ENCODE results near the gene MCM5. TPM values are rescaled to one million over a fixed set of nuclear protein-coding genes. Genes with fewer than 3 reads are reported as not detected.

Gene MCM5
- total and polyA plus RNA-seq, 2 of the 13 experiments (the other 11 are each of a cell fraction or from before 2014, with no cell fraction given) = 40.2 to 93.5 TPM

DNA sequence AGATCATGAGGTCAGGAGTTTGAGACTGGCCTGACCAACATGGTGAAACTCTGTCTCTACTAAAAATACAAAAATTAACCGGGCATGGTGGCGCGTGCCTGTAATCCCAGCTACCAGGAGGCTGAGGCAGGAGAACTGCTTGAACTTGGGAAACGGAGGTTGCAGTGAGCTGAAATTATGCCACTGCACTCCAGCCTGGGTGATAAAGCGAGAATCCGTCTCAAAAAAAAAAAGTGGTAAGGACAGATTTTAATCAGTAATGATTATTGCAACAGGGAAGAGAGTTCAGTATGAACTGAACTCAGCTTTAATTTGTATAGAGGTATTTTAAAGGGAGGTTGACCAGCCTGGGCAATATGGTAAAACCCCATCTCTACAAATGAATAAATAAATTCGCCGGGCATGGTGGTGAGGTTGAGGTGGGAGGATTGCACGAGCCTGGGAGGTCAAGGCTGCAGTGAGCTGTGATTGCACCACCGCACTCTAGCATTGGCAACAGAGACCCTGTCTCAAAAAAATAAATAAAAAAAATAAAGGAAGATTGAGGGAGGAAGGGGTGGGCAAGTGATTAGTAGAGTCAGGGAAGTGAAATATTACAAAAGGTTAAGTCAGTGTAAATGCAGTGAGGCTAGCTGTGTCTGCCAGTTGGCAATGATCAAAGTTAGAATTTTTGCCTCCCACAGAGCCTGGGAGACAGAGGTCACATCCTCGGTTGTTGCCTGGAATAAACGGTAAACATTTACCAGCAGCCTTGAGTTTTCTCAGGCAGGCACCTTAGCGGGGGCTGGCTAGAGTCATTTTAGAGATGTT lies 2.6 kb upstream of the MCM5 start (continued):
- TF ChIP-seq SNRNP70 (IDR thresholded peaks at IDR 0.05; ENCODE audit: low read depth, low read length) (no peak), NPAS2 (CRISPR knock-in tag; IDR thresholded peaks at IDR 0.05; ENCODE audit: borderline replicate concordance) (no peak), RARA (CRISPR knock-in tag; IDR thresholded peaks at IDR 0.05) (peak; percentile 78), ASH2L (IDR thresholded peaks at IDR 0.05; ENCODE audit: insufficient read length, low read depth, low read length) (peak; percentile 28), CAMTA2 (CRISPR knock-in tag; IDR thresholded peaks at IDR 0.05; ENCODE audit: borderline replicate concordance) (no peak), CEBPG (CRISPR knock-in tag; IDR thresholded peaks at IDR 0.05) (peak; percentile 84), JUND (CRISPR knock-in tag; IDR thresholded peaks at IDR 0.05) (0 out of 2 replicates have a peak, but pooled peaks have one; percentile 20), CREB1 (IDR thresholded peaks at IDR 0.05) (no peak), CREB1 (CRISPR knock-in tag; IDR thresholded peaks at IDR 0.05) (0 out of 2 replicates have a peak, but pooled peaks have one; percentile 42), SIX4 (CRISPR knock-in tag; IDR thresholded peaks at IDR 0.05) (no peak; the same call in 1 of the 2 replicates), ZNF296 (CRISPR knock-in tag; conservative IDR thresholded peaks at IDR 0.05) (no peak), FOXA3 (CRISPR knock-in tag; IDR thresholded peaks at IDR 0.05) (peak; percentile 49; the same call in 1 of the 2 replicates)
- TF ChIP-seq, protein P1, sequence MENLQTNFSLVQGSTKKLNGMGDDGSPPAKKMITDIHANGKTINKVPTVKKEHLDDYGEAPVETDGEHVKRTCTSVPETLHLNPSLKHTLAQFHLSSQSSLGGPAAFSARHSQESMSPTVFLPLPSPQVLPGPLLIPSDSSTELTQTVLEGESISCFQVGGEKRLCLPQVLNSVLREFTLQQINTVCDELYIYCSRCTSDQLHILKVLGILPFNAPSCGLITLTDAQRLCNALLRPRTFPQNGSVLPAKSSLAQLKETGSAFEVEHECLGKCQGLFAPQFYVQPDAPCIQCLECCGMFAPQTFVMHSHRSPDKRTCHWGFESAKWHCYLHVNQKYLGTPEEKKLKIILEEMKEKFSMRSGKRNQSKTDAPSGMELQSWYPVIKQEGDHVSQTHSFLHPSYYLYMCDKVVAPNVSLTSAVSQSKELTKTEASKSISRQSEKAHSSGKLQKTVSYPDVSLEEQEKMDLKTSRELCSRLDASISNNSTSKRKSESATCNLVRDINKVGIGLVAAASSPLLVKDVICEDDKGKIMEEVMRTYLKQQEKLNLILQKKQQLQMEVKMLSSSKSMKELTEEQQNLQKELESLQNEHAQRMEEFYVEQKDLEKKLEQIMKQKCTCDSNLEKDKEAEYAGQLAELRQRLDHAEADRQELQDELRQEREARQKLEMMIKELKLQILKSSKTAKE (CRISPR knock-in tag; IDR thresholded peaks at IDR 0.05; ENCODE audit: borderline replicate concordance) = 0 out of 2 replicates have a peak, but pooled peaks have one; percentile 11
- TF ChIP-seq, protein P2, sequence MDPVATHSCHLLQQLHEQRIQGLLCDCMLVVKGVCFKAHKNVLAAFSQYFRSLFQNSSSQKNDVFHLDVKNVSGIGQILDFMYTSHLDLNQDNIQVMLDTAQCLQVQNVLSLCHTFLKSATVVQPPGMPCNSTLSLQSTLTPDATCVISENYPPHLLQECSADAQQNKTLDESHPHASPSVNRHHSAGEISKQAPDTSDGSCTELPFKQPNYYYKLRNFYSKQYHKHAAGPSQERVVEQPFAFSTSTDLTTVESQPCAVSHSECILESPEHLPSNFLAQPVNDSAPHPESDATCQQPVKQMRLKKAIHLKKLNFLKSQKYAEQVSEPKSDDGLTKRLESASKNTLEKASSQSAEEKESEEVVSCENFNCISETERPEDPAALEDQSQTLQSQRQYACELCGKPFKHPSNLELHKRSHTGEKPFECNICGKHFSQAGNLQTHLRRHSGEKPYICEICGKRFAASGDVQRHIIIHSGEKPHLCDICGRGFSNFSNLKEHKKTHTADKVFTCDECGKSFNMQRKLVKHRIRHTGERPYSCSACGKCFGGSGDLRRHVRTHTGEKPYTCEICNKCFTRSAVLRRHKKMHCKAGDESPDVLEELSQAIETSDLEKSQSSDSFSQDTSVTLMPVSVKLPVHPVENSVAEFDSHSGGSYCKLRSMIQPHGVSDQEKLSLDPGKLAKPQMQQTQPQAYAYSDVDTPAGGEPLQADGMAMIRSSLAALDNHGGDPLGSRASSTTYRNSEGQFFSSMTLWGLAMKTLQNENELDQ (CRISPR knock-in tag; IDR thresholded peaks at IDR 0.05; ENCODE audit: borderline replicate concordance) = no peak
- TF ChIP-seq, protein P3, sequence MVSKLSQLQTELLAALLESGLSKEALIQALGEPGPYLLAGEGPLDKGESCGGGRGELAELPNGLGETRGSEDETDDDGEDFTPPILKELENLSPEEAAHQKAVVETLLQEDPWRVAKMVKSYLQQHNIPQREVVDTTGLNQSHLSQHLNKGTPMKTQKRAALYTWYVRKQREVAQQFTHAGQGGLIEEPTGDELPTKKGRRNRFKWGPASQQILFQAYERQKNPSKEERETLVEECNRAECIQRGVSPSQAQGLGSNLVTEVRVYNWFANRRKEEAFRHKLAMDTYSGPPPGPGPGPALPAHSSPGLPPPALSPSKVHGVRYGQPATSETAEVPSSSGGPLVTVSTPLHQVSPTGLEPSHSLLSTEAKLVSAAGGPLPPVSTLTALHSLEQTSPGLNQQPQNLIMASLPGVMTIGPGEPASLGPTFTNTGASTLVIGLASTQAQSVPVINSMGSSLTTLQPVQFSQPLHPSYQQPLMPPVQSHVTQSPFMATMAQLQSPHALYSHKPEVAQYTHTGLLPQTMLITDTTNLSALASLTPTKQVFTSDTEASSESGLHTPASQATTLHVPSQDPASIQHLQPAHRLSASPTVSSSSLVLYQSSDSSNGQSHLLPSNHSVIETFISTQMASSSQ (IDR thresholded peaks at IDR 0.05; ENCODE audit: low read depth) = peak; percentile 42
- TF ChIP-seq, protein P3 (CRISPR knock-in tag; IDR thresholded peaks at IDR 0.05; ENCODE audit: borderline replicate concordance) = 0 out of 2 replicates have a peak, but pooled peaks have one; percentile 59

Data from HepG2 (cell line).